Left lung (tissue), 10 donors: ENCODE measurements around the gene IDI2. TPM values are rescaled to one million over a fixed set of nuclear protein-coding genes. Genes with fewer than 3 reads are reported as not detected.

Experiments used
- ATAC-seq: fragments of 200-7000 bp; cut with Tn5 transposase; one replicate; pipeline ENCODE4 v1.9.1; 2020; ENCODE audit warnings: moderate library complexity
- DNase-seq, 4 donors: peaks; one replicate each; pipeline ENCODE4 v3.0.0-alpha.2; 2013 to 2020
- H3K27ac ChIP-seq, 2 donors: fragments of 200-600 bp; sonication (generic) in 1 of 2; one replicate each; pipeline versions ENCODE4 v1.5.0 to v1.8.0; 2020 to 2021
- H3K27me3 ChIP-seq, 2 donors: fragments of 200-600 bp; sonication (generic) in 1 of 2; one replicate each; pipeline versions ENCODE4 v1.5.0 to v1.8.0; 2020 to 2021
- H3K36me3 ChIP-seq, 2 donors: fragments of 200-600 bp; sonication (generic) in 1 of 2; one replicate each; pipeline versions ENCODE4 v1.5.0 to v1.8.0; 2020 to 2021
- H3K4me1 ChIP-seq, 2 donors: fragments of 200-600 bp; one replicate each; pipeline ENCODE4 v1.8.0; 2021
- H3K4me3 ChIP-seq, 2 donors: fragments of 200-600 bp; sonication (generic) in 1 of 2; one replicate each; pipeline versions ENCODE4 v1.5.0 to v1.8.0; 2020 to 2021; ENCODE audit warnings: mild to moderate bottlenecking in 1 of 2
- H3K9me3 ChIP-seq, 2 donors: fragments of 200-600 bp; sonication (generic) in 1 of 2; one replicate each; pipeline versions ENCODE4 v1.5.0 to v1.8.0; 2020 to 2021
- intact Hi-C, 2 donors: fragments of 100-400 bp; cut with DNase I; formaldehyde crosslinking; loops; one replicate each; pipeline versions ENCODE4 v1.11.2 to v1.14.2; 2022
- polyA plus RNA-seq, 6 donors: library from polyadenylated mRNA; unstranded; fragments of 120-200 nt; gene quantifications; one replicate each; pipeline ENCODE4 v1.2.1, GENCODE V29; 2013; ENCODE audit not compliant: insufficient read length in 6 of 6
- total RNA-seq, 2 donors: library from RNA; stranded (reverse); fragmentation: NEBNext Ultra II Directional; extraction: Animal tissue kit (Norgen Biotek cat#: 25700); gene quantifications; one replicate each; pipeline ENCODE4 v1.2.1, GENCODE V29; 2021
- TF ChIP-seq, protein P1 (sequence below), 2 donors: fragments of 200-600 bp; sonication (generic) in 1 of 2; IDR thresholded peaks; one replicate each; pipeline versions ENCODE4 v1.5.0 to v1.8.0; 2021; ENCODE audit warnings: antibody characterized with exemption in 2 of 2
- donor health status: DM: no; HTN: yes; CAD: no.
- donor health status: DM: no; HTN: no; CAD: no.

The IDI2 gene
- total and polyA plus RNA-seq, 8 donors, result 0.17 to 0.24 (median 0.17) TPM; not detected in 5

GRCh38 chr10:976316-976715 lies 49.3 kb downstream of the IDI2 start:
- no peak overlapping the region for H3K4me3 ChIP-seq
- no peak overlapping the region for H3K27ac ChIP-seq
- no peak for ATAC-seq
- TF ChIP-seq, protein P1, sequence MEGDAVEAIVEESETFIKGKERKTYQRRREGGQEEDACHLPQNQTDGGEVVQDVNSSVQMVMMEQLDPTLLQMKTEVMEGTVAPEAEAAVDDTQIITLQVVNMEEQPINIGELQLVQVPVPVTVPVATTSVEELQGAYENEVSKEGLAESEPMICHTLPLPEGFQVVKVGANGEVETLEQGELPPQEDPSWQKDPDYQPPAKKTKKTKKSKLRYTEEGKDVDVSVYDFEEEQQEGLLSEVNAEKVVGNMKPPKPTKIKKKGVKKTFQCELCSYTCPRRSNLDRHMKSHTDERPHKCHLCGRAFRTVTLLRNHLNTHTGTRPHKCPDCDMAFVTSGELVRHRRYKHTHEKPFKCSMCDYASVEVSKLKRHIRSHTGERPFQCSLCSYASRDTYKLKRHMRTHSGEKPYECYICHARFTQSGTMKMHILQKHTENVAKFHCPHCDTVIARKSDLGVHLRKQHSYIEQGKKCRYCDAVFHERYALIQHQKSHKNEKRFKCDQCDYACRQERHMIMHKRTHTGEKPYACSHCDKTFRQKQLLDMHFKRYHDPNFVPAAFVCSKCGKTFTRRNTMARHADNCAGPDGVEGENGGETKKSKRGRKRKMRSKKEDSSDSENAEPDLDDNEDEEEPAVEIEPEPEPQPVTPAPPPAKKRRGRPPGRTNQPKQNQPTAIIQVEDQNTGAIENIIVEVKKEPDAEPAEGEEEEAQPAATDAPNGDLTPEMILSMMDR (IDR thresholded peaks at IDR 0.05), result no peak
- H3K36me3 ChIP-seq, result no peaks in the 10 kb centered on the region
- peaks cover 7 to 39% of the 10 kb centered on the region in 2 donors for H3K9me3 ChIP-seq
- H3K4me1 ChIP-seq, result peaks cover 3 to 4% of the 10 kb centered on the region in 2 donors
- intact Hi-C loops, result no loop called here
- DNase-seq, result no peak
- no peaks in the 10 kb centered on the region for H3K27me3 ChIP-seq

DNA sequence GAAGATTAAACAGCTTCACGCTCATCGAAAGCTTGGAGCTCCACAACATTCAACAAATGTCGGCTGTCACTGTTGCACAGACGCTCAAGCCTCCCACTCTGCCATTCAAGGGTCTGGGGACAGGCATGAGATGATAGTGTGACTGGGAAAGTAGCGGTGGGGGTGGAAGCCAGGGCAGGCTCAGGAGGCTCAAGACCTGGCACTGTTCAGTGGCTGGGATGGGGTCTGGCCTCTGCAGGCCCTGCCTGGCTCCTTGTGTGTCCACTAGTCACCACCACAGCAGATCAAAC lies 50.9 kb downstream of the IDI2 start:
- Histone ChIP-seq H3K4me3 (no peak overlapping the region), H3K36me3 (no peaks in the 10 kb centered on the region), H3K9me3 (peaks cover 0 to 23% of the 10 kb centered on the region in 2 donors), H3K27me3 (no peaks in the 10 kb centered on the region), H3K4me1 (peaks cover 12 to 13% of the 10 kb centered on the region in 2 donors), H3K27ac (peak overlapping the region; percentile 70 to 76)
- TF ChIP-seq, protein P1 (IDR thresholded peaks at IDR 0.05), result no peak
- DNase-seq (no peak), ATAC-seq (peak; percentile 8)
- intact Hi-C loops, result no loop called here

- H3K27ac ChIP-seq, result peak overlapping the region; percentile 70 to 76
- intact Hi-C loops, result no loop called here
- peak; percentile 63 for ATAC-seq
- no peaks in the 10 kb centered on the region for H3K36me3 ChIP-seq
- H3K9me3 ChIP-seq, result peaks cover 0 to 18% of the 10 kb centered on the region in 2 donors
- H3K4me3 ChIP-seq, result no peak overlapping the region
- no peaks in the 10 kb centered on the region for H3K27me3 ChIP-seq
- TF ChIP-seq, protein P1 (IDR thresholded peaks at IDR 0.05), result no peak
- H3K4me1 ChIP-seq, result peaks cover 12 to 14% of the 10 kb centered on the region in 2 donors
- DNase-seq, result peak in 2 of 4 donors; percentile 56 to 78
Observed at GRCh38 chr10:974038-974784, 51.4 kb downstream of the IDI2 start.

- DNase-seq (no peak), ATAC-seq (no peak)
- Histone ChIP-seq H3K36me3 (no peaks in the 10 kb centered on the region), H3K27ac (peak overlapping the region in 1 of 2 donors; percentile 82), H3K27me3 (no peaks in the 10 kb centered on the region), H3K9me3 (peaks cover 0 to 5% of the 10 kb centered on the region in 2 donors), H3K4me3 (no peak overlapping the region), H3K4me1 (peaks cover 12 to 14% of the 10 kb centered on the region in 2 donors)
- intact Hi-C loops, result no loop called here
- TF ChIP-seq, protein P1 (IDR thresholded peaks at IDR 0.05), result no peak
Observed at GRCh38 chr10:972763-973162, 52.9 kb downstream of the IDI2 start.

GRCh38 chr10:971613-972012 lies 54.0 kb downstream of the IDI2 start:
- DNase-seq, result peak in 2 of 4 donors; percentile 33 to 48
- peak overlapping the region; percentile 69 to 82 for H3K27ac ChIP-seq
- no peaks in the 10 kb centered on the region for H3K27me3 ChIP-seq

More at GRCh38 chr10:971613-972012, 54.0 kb downstream of the IDI2 start:
- no peaks in the 10 kb centered on the region for H3K9me3 ChIP-seq
- no peak overlapping the region for H3K4me3 ChIP-seq
- TF ChIP-seq, protein P1 (IDR thresholded peaks at IDR 0.05), result no peak
- no peaks in the 10 kb centered on the region for H3K36me3 ChIP-seq
- peak; percentile 41 for ATAC-seq
- peaks cover 12 to 14% of the 10 kb centered on the region in 2 donors for H3K4me1 ChIP-seq
- intact Hi-C loops, result no loop called here
